CD14-positive monocyte (primary cell): ENCODE results near the gene EFCC1. TPM values are rescaled to one million over a fixed set of nuclear protein-coding genes. Genes with fewer than 3 reads are reported as not detected.

Source experiments
- DNase-seq, 3 donors: peaks; one replicate each; pipeline ENCODE4 v3.0.0-alpha.2; 2011 to 2022
- H2AFZ ChIP-seq: 2 replicates; pipeline ENCODE4 v1.6.0; 2012; ENCODE audit warnings: mild to moderate bottlenecking, low read depth, low read length, inconsistent platforms; ENCODE audit not compliant: insufficient read depth, poor library complexity, severe bottlenecking
- H3K27ac ChIP-seq, 2 donors: 1 replicate in 1 of 2; 2 replicates in 1 of 2; pipeline ENCODE4 v1.5.1; 2012 to 2013; ENCODE audit warnings: low read length in 2 of 2, control low read depth in 1 of 2, inconsistent platforms in 1 of 2, low read depth in 1 of 2, mild to moderate bottlenecking in 1 of 2
- H3K27me3 ChIP-seq, 2 donors: one replicate each; pipeline versions ENCODE4 v1.6.0 to v1.6.1; 2011 to 2013; ENCODE audit warnings: low read length in 2 of 2; ENCODE audit not compliant: control insufficient read depth in 2 of 2, insufficient read depth in 2 of 2
- H3K36me3 ChIP-seq, 2 donors: replicated peaks in 1 of 2; 1 replicate in 1 of 2; 2 replicates in 1 of 2; pipeline versions ENCODE4 v1.5.1 to v1.6.1; 2012 to 2013; ENCODE audit warnings: low read length in 2 of 2, control low read depth in 1 of 2, inconsistent platforms in 1 of 2, mild to moderate bottlenecking in 1 of 2; ENCODE audit not compliant: insufficient read depth in 2 of 2, control insufficient read depth in 1 of 2
- H3K4me1 ChIP-seq, 2 donors: 1 replicate in 1 of 2; 2 replicates in 1 of 2; pipeline versions ENCODE4 v1.5.1 to v1.6.1; 2012 to 2013; ENCODE audit warnings: low read length in 2 of 2, control low read depth in 1 of 2, inconsistent platforms in 1 of 2, mild to moderate bottlenecking in 1 of 2, moderate library complexity in 1 of 2; ENCODE audit not compliant: insufficient read depth in 2 of 2, control insufficient read depth in 1 of 2
- H3K4me2 ChIP-seq: replicated peaks from 2 replicates; pipeline ENCODE3; 2012; ENCODE audit warnings: low read length, moderate library complexity, mild to moderate bottlenecking; ENCODE audit not compliant: poor library complexity, severe bottlenecking; ENCODE audit errors: extremely low read depth
- H3K4me3 ChIP-seq, 3 experiments: fragments of 200-600 bp in 1 of 3; sonication (generic) in 1 of 3; replicated peaks in 1 of 3; 1 replicate in 2 of 3; 2 replicates in 1 of 3; pipeline ENCODE4 v1.5.1; 2011 to 2013; ENCODE audit warnings: low read length in 3 of 3, mild to moderate bottlenecking in 3 of 3, control low read depth in 2 of 3, low read depth in 2 of 3, inconsistent platforms in 1 of 3, moderate library complexity in 1 of 3
- H3K79me2 ChIP-seq: 2 replicates; pipeline ENCODE4 v1.6.0; 2012; ENCODE audit warnings: mild to moderate bottlenecking, control low read depth, inconsistent platforms, low read length, moderate library complexity; ENCODE audit not compliant: insufficient read depth
- H3K9ac ChIP-seq: 2 replicates; pipeline ENCODE4 v1.6.0; 2017; ENCODE audit warnings: low read length, mild to moderate bottlenecking; ENCODE audit not compliant: insufficient read depth, poor library complexity, severe bottlenecking
- H3K9me3 ChIP-seq, 2 donors: replicated peaks in 1 of 2; 1 replicate in 1 of 2; 2 replicates in 1 of 2; pipeline versions ENCODE4 v1.5.1 to v1.6.1; 2012 to 2013; ENCODE audit warnings: low read length in 2 of 2, control low read depth in 1 of 2; ENCODE audit not compliant: control insufficient read depth in 1 of 2, insufficient read depth in 1 of 2
- H4K20me1 ChIP-seq: 2 replicates; pipeline ENCODE4 v1.6.0; 2012; ENCODE audit warnings: mild to moderate bottlenecking, low read length, control low read depth, moderate library complexity; ENCODE audit not compliant: insufficient read depth
- H3K27ac Mint-ChIP-seq, 7 donors: one replicate each; pipeline ENCODE4 v1.8.0; 2020; ENCODE audit warnings: mild to moderate bottlenecking in 7 of 7, mixed read lengths in 7 of 7, moderate library complexity in 6 of 7, inconsistent platforms in 2 of 7
- H3K27me3 Mint-ChIP-seq, 3 donors: one replicate each; pipeline ENCODE4 v1.8.0; 2021 to 2022; ENCODE audit warnings: low read depth in 3 of 3, mild to moderate bottlenecking in 3 of 3, mixed read lengths in 3 of 3, moderate library complexity in 3 of 3, inconsistent platforms in 1 of 3
- H3K36me3 Mint-ChIP-seq, 2 donors: one replicate each; pipeline ENCODE4 v1.8.0; 2020; ENCODE audit warnings: mixed read lengths in 2 of 2, inconsistent platforms in 1 of 2, mild to moderate bottlenecking in 1 of 2
- H3K4me1 Mint-ChIP-seq: one replicate; pipeline ENCODE4 v1.8.0; 2020; ENCODE audit warnings: mild to moderate bottlenecking, mixed read lengths
- H3K4me3 Mint-ChIP-seq, 2 donors: one replicate each; pipeline ENCODE4 v1.8.0; 2020; ENCODE audit warnings: mild to moderate bottlenecking in 2 of 2, mixed read lengths in 2 of 2, moderate library complexity in 1 of 2
- H3K9me3 Mint-ChIP-seq, 7 donors: one replicate each; pipeline ENCODE4 v1.8.0; 2020 to 2022; ENCODE audit warnings: mixed read lengths in 7 of 7, mild to moderate bottlenecking in 6 of 7, moderate library complexity in 6 of 7, inconsistent platforms in 2 of 7
- whole genome bisulfite sequencing: methylation state at CpG from one replicate; pipeline ENCODE4 v1.1.5; 2013; ENCODE audit warnings: missing lambda C conversion rate; ENCODE audit not compliant: insufficient coverage; 5-methylcytosine and 5-hydroxymethylcytosine counted together
- intact Hi-C, 2 donors: fragments of 100-400 bp; cut with micrococcal nuclease; formaldehyde crosslinking; loops; one replicate each; pipeline versions ENCODE4 v1.15.0 to v1.15.1; 2023
- polyA plus RNA-seq, 3 donors: library from polyadenylated mRNA; depleted of rRNA in 1 of 3; unstranded in 2 of 3; stranded (reverse) in 1 of 3; fragments of 300-500 nt in 2 of 3; fragments of >200 nt in 1 of 3; fragmentation: Illumina TruSeq in 2 of 3; gene quantifications; 1 replicate in 2 of 3; 2 replicates in 1 of 3; pipeline ENCODE4 v1.2.3, GENCODE V29; 2012 to 2021
- TF ChIP-seq, protein P1 (sequence below): fragments of 200-600 bp; IDR thresholded peaks from one replicate; pipeline ENCODE4 v1.8.0; 2022; ENCODE audit warnings: antibody characterized with exemption, mild to moderate bottlenecking

EFCC1 gene
- polyA plus RNA-seq, 3 donors: 0.11 to 0.15 TPM; not detected in 1

GRCh38 chr3:129050556-129051295, 49.6 kb downstream of the EFCC1 start:
- DNase-seq: no peak
- H3K27ac Mint-ChIP-seq: no peak overlapping the region
- Histone ChIP-seq H4K20me1 (no peaks in the 10 kb centered on the region), H3K36me3 (no peaks in the 10 kb centered on the region), H3K9me3 (peaks cover 4 to 5% of the 10 kb centered on the region in 2 donors), H3K4me1 (peaks cover 7 to 11% of the 10 kb centered on the region in 2 donors), H3K9ac (no peak overlapping the region), H3K27ac (no peak overlapping the region), H3K4me2 (no peak overlapping the region), H2AFZ (no peak overlapping the region), H3K27me3 (peaks cover 4 to 21% of the 10 kb centered on the region in 2 donors), H3K4me3 (no peak overlapping the region), H3K79me2 (no peaks in the 10 kb centered on the region)
- H3K27me3 Mint-ChIP-seq: peaks cover 12 to 26% (median 21%) of the 10 kb centered on the region in 3 donors
- TF ChIP-seq, protein P1, sequence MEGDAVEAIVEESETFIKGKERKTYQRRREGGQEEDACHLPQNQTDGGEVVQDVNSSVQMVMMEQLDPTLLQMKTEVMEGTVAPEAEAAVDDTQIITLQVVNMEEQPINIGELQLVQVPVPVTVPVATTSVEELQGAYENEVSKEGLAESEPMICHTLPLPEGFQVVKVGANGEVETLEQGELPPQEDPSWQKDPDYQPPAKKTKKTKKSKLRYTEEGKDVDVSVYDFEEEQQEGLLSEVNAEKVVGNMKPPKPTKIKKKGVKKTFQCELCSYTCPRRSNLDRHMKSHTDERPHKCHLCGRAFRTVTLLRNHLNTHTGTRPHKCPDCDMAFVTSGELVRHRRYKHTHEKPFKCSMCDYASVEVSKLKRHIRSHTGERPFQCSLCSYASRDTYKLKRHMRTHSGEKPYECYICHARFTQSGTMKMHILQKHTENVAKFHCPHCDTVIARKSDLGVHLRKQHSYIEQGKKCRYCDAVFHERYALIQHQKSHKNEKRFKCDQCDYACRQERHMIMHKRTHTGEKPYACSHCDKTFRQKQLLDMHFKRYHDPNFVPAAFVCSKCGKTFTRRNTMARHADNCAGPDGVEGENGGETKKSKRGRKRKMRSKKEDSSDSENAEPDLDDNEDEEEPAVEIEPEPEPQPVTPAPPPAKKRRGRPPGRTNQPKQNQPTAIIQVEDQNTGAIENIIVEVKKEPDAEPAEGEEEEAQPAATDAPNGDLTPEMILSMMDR: no peak
- intact Hi-C loops: no loop called here
- no peaks in the 10 kb centered on the region for H3K36me3 Mint-ChIP-seq
- H3K4me1 Mint-ChIP-seq: peaks cover 6% of the 10 kb centered on the region
- 96% methylated on average over 12 of the region's 12 CpGs for WGBS
- H3K4me3 Mint-ChIP-seq: no peak overlapping the region
- H3K9me3 Mint-ChIP-seq: peaks cover 5 to 22% (median 14%) of the 10 kb centered on the region in 7 donors

DNA sequence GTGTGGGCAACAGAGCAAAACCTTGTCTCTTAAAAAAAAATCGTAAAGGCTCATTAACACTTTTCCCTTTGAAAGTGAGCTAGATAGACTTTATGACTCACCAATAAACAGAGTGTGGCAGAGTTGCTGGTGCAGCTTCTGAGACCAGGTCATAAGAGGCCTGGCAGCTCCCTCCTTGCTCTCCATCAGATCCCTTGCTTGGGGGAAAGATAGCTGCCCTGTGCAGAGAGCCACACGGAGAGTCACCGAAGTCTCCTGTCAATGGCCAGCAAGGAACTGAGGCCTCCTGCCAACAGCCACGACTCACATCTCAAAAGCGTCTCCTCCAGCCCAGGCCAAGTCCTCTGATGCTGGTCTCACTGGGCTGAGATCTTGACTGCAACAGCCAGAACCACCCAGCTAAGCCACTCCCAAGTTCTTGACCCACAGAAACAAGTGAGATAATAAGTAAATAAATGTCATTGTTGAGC, 50.8 kb downstream of the EFCC1 start:
- Histone ChIP-seq H3K27ac (no peak overlapping the region), H3K4me3 (no peak overlapping the region), H4K20me1 (no peaks in the 10 kb centered on the region), H3K9me3 (no peaks in the 10 kb centered on the region), H3K4me1 (peaks cover 4 to 5% of the 10 kb centered on the region in 2 donors), H3K4me2 (no peak overlapping the region), H3K36me3 (no peaks in the 10 kb centered on the region), H2AFZ (no peak overlapping the region), H3K27me3 (peaks cover 0 to 9% of the 10 kb centered on the region in 2 donors), H3K9ac (no peak overlapping the region), H3K79me2 (no peaks in the 10 kb centered on the region)
- WGBS: 92% methylated on average over 5 of the region's 5 CpGs
- Mint-ChIP-seq H3K27me3 (peaks cover 7 to 15% (median 13%) of the 10 kb centered on the region in 3 donors), H3K36me3 (no peaks in the 10 kb centered on the region), H3K9me3 (peaks cover 5 to 13% (median 9%) of the 10 kb centered on the region in 7 donors), H3K27ac (no peak overlapping the region), H3K4me3 (no peak overlapping the region), H3K4me1 (peaks cover 6% of the 10 kb centered on the region)
- TF ChIP-seq, protein P1: no peak
- intact Hi-C loops: no loop called here
- no peak for DNase-seq
